Coronary artery (tissue), 2 donors: Measurements from ENCODE around the gene TAAR6.

Experiments
- DNase-seq: peaks from one replicate; pipeline ENCODE4 v3.0.0-alpha.2; 2017; ENCODE audit warnings: low spot score
- H3K27ac ChIP-seq, 2 donors: fragments of 200-600 bp; sonication (generic); one replicate each; pipeline ENCODE4 v1.5.1; 2016 to 2019
- H3K4me3 ChIP-seq: fragments of 200-600 bp; sonication (generic); 2 replicates; pipeline ENCODE4 v1.5.1; 2016; ENCODE audit warnings: mild to moderate bottlenecking, moderate library complexity
- TF ChIP-seq, protein P1 (sequence below): fragments of 200-600 bp; sonication (generic); IDR thresholded peaks from one replicate; pipeline ENCODE4 v1.5.1; 2019; ENCODE audit warnings: antibody characterized with exemption

TAAR6 gene

GRCh38 chr6:132604635-132605152 lies 34.6 kb downstream of the TAAR6 start:
- Histone ChIP-seq H3K4me3 (no peak overlapping the region), H3K27ac (no peak overlapping the region)
- no peak for DNase-seq
- TF ChIP-seq, protein P1, sequence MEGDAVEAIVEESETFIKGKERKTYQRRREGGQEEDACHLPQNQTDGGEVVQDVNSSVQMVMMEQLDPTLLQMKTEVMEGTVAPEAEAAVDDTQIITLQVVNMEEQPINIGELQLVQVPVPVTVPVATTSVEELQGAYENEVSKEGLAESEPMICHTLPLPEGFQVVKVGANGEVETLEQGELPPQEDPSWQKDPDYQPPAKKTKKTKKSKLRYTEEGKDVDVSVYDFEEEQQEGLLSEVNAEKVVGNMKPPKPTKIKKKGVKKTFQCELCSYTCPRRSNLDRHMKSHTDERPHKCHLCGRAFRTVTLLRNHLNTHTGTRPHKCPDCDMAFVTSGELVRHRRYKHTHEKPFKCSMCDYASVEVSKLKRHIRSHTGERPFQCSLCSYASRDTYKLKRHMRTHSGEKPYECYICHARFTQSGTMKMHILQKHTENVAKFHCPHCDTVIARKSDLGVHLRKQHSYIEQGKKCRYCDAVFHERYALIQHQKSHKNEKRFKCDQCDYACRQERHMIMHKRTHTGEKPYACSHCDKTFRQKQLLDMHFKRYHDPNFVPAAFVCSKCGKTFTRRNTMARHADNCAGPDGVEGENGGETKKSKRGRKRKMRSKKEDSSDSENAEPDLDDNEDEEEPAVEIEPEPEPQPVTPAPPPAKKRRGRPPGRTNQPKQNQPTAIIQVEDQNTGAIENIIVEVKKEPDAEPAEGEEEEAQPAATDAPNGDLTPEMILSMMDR = no peak

DNA sequence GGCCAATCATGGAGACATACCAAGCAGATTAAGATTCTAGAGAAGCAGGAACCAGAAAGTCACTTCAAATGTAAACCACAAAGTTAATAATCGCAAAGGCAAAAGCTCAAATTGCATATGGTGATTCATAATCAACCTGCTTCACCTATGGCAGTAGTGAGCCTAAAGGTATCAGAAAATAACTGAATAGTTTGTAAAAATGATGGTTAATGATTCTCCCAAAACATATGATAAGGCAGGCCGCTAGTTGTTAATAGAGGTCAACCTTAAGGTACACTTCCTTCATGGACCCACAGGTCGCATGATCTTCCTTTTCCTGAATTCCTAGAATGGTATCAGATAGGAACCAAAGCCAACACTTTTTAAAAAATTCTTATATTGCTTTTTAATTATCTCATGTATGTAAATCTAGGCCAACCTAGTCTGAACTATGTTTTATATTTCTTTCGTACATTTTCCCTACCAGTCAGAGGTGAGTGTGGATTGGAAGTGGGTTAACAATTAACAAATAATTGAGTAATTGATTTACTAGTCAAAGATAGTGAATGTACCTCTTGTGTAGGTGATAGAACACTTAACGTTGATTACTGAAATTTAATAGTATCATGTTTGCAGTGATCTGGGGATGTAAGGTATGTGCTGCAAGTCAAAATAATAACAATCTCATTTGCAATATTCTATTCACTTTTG lies 37.6 kb downstream of the TAAR6 start:
- H3K27ac ChIP-seq = no peak overlapping the region
- H3K4me3 ChIP-seq = no peak overlapping the region
- DNase-seq = no peak
- TF ChIP-seq, protein P1 = no peak

DNA sequence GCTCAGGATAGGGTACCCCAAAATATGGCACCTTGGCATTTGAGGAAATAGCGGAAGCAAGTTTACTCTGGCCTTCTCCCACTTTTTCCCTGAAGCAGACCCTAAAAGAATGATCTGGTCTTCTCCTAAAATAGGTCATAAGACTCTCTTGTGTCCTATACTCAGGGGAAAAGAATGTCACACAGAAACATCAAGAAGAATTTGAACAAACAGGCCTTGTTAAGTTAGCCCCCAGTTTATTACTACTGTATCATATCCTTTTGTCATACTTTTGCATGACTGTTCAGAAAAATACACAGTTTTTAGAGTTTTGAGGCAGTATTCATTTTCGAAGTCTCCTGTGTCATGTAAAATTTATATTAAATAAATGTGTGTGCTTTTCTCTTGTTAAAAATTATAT lies 41.5 kb downstream of the TAAR6 start:
- TF ChIP-seq, protein P1 = no peak
- no peak overlapping the region for H3K27ac ChIP-seq
- DNase-seq = no peak

GRCh38 chr6:132612449-132613108 lies 42.5 kb downstream of the TAAR6 start:
- DNase-seq = no peak
- H3K27ac ChIP-seq = no peak overlapping the region
- H3K4me3 ChIP-seq = no peak overlapping the region
- TF ChIP-seq, protein P1 = no peak

More for the DNA sequence above, 41.5 kb downstream of the TAAR6 start:
- H3K4me3 ChIP-seq = no peak overlapping the region

- H3K27ac ChIP-seq = no peak overlapping the region
Observed at GRCh38 chr6:132614554-132614953, 44.4 kb downstream of the TAAR6 start.

DNA sequence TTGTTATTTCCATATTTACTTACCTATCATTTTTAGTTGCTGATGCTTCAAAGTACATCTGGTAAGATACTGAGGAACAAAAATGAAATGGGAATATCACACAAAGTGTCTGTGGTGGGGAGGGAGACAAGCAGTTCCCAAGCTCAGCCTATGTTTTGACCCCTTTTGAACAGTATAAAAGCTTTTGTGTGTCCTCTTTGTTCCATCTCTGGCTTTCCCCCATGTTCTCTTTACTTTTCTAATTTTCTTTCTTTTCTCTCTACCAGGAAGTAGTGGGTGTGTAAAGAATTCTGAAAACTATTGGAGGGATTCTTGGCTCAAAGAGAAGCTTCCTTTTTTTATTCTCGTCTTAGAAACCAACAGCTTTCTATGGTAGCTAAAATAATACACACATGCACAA lies 46.6 kb downstream of the TAAR6 start:
- DNase-seq = no peak
- no peak overlapping the region for H3K27ac ChIP-seq
- TF ChIP-seq, protein P1 = no peak
- no peak overlapping the region for H3K4me3 ChIP-seq

More at GRCh38 chr6:132614554-132614953, 44.4 kb downstream of the TAAR6 start:
- no peak for DNase-seq
- no peak overlapping the region for H3K4me3 ChIP-seq
- TF ChIP-seq, protein P1 = no peak
